ENCODE measurements around the gene NUDT21.

- TF ChIP-seq CTCF (IDR thresholded peaks at IDR 0.05) = no peak
- TF ChIP-seq POLR2A (IDR thresholded peaks at IDR 0.05) = no peak
These were observed 35.3 kb downstream of the NUDT21 start for GRCh38 chr16:56415875-56416274.
